Measurements from ENCODE around the gene LAMTOR1. TPM values are rescaled to one million over a fixed set of nuclear protein-coding genes. Genes with fewer than 3 reads are reported as not detected.

Gene LAMTOR1
- total RNA-seq, 1 experiment from 2014 or later = 185 TPM

DNA sequence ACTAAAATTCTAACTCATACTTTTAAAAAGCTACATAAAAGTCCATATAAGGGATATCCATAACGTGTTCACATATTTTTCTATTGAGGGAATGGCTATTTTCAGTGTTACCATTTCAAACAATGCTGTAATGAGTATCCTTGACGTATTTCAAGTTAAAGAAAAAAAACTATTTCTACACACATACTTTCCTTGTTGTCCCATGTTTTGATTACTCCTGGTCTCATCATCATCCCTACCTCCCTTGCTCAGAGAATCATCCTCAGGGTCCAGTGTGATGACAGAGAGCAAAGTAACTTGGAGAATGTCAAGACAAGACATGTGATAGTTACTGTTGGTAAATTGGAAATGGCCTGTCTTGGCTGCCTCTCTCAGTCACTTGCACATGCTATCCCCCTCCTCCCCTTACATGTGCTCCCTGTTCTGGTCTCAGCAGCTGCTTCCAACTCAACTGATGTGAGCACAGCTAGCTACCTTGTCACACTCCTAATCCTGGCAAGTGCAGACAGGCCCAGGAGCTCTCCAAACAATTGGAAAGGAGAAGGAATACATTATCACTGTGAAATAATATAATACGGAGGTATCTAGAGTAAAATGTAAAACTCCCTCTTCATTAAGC, 44.6 kb downstream of the LAMTOR1 start:
- in situ Hi-C loops (cut with HindIII; ENCODE audit: low sequenced_read_pairs) = no loop called here
- no peak for DNase-seq (ENCODE audit: low spot score)

DNA sequence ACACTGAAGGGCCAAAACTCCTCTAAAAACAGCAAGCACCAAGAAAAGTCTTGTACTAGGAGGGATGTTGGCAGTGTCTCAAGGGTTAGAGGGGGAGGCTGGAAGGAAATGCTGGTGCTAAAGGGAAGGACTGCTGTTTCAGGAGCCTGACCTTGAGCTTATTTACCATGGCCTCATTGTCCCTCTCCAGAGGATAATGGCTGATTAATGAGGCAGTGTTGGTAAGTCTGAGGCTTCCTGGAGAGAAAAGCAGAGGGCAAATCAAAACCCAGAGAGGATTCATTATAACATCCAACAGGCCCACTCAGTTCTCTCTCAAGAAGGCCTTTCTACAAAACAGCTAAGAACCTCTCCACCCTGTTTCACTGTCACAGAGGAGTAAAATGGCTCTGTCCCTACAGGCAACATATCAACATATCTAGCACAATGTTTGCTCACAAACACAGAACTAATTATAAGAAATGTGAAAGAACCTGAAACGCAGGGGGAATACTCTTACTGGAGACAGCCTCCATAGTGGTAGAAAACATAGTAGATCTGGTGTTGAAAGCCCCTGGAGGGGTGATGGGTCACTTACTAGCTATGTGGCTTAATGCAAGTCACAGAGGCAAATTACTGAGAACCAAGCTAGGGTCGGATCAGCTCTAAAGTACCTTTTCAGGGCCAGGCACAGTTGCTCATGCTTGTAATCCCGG, 54.2 kb downstream of the LAMTOR1 start:
- in situ Hi-C loops (cut with HindIII; ENCODE audit: low sequenced_read_pairs) = no loop called here
- no peak for DNase-seq (ENCODE audit: low spot score)

Other genes with a start within 250 kb of the LAMTOR1 start
- gene DEFB131B, start 224.8 kb downstream of the LAMTOR1 start, total RNA-seq (2014; rRNA removed; shearing (Covaris generic)) = not detected in 2 replicates
- gene XNDC1N, start 174.7 kb downstream of the LAMTOR1 start, total RNA-seq (2014; rRNA removed; shearing (Covaris generic)) = 0.41 and 10.1 TPM in 2 replicates
- 33.9 and 47.2 TPM in 2 replicates for gene RNF121, start 174.3 kb downstream of the LAMTOR1 start, total RNA-seq (2014; rRNA removed; shearing (Covaris generic))
- 0.25 and 5.6 TPM in 2 replicates for gene IL18BP, start 104.4 kb downstream of the LAMTOR1 start, total RNA-seq (2014; rRNA removed; shearing (Covaris generic))
- gene NUMA1, start 22.8 kb downstream of the LAMTOR1 start, total RNA-seq (2014; rRNA removed; shearing (Covaris generic)) = 128 and 136 TPM in 2 replicates
- 7.1 and 10.8 TPM in 2 replicates for gene LRRC51, start 22.4 kb downstream of the LAMTOR1 start, total RNA-seq (2014; rRNA removed; shearing (Covaris generic))
- gene TOMT, start 2.6 kb upstream of the LAMTOR1 start, total RNA-seq (2014; rRNA removed; shearing (Covaris generic)) = not detected in 2 replicates
- gene ANAPC15, start 9.4 kb upstream of the LAMTOR1 start, total RNA-seq (2014; rRNA removed; shearing (Covaris generic)) = 19.5 and 28.7 TPM in 2 replicates
- not detected in 2 replicates for gene FOLR3, start 32.4 kb upstream of the LAMTOR1 start, total RNA-seq (2014; rRNA removed; shearing (Covaris generic))
- gene FOLR1, start 88.8 kb upstream of the LAMTOR1 start, total RNA-seq (2014; rRNA removed; shearing (Covaris generic)) = 1.4 TPM in 1 of 2 replicates, not detected in the other
- gene FOLR2, start 113.5 kb upstream of the LAMTOR1 start, total RNA-seq (2014; rRNA removed; shearing (Covaris generic)) = not detected in 2 replicates
- gene INPPL1, start 121.5 kb upstream of the LAMTOR1 start, total RNA-seq (2014; rRNA removed; shearing (Covaris generic)) = 53.0 and 60.1 TPM in 2 replicates
- gene PHOX2A, start 140.9 kb upstream of the LAMTOR1 start, total RNA-seq (2014; rRNA removed; shearing (Covaris generic)) = not detected in 2 replicates

All from G401 (cell line).